Neural cell (in vitro differentiated cells): ENCODE data around the gene OR6J1. TPM values are rescaled to one million over a fixed set of nuclear protein-coding genes. Genes with fewer than 3 reads are reported as not detected.

Source experiments
- H2AFZ ChIP-seq: fragments of 200-600, 300-800 bp; sonication (generic), shearing (Covaris generic); 2 replicates; pipeline ENCODE4 v1.6.0; 2014; ENCODE audit warnings: low read depth, mild to moderate bottlenecking, antibody characterized with exemption, low read length, moderate library complexity
- H3F3A ChIP-seq: fragments of 200-600 bp; shearing (Covaris generic); 2 replicates; pipeline ENCODE4 v1.6.1; 2016; ENCODE audit warnings: mild to moderate bottlenecking, moderate library complexity, mixed read lengths, antibody characterized with exemption, low read length; ENCODE audit not compliant: insufficient read depth, poor library complexity, severe bottlenecking
- H3K27ac ChIP-seq: fragments of 200-600, 300-800 bp; sonication (generic), shearing (Covaris generic); 2 replicates; pipeline ENCODE4 v1.5.1; 2014; ENCODE audit warnings: mild to moderate bottlenecking, low read length, moderate library complexity
- H3K27me3 ChIP-seq: fragments of 300-800, 200-600 bp; sonication (generic), shearing (Covaris generic); 2 replicates; pipeline ENCODE4 v1.6.0; 2014; ENCODE audit warnings: mild to moderate bottlenecking, low read depth, low read length, moderate library complexity; ENCODE audit not compliant: insufficient read depth
- H3K36me3 ChIP-seq: fragments of 300-800, 200-600 bp; sonication (generic), shearing (Covaris generic); 2 replicates; pipeline ENCODE4 v1.5.1; 2014; ENCODE audit warnings: mild to moderate bottlenecking, antibody characterized with exemption, low read length, moderate library complexity; ENCODE audit not compliant: insufficient read depth
- H3K4me2 ChIP-seq: fragments of 300-800, 200-600 bp; sonication (generic), shearing (Covaris generic); 2 replicates; pipeline ENCODE4 v1.6.0; 2014; ENCODE audit warnings: mild to moderate bottlenecking, low read length
- H3K4me3 ChIP-seq: fragments of 300-800, 200-600 bp; sonication (generic), shearing (Covaris generic); 2 replicates; pipeline ENCODE4 v1.5.1; 2014; ENCODE audit warnings: mild to moderate bottlenecking, low read length, moderate library complexity
- H3K79me2 ChIP-seq: fragments of 200-600 bp; shearing (Covaris generic); replicated peaks from 2 replicates; pipeline ENCODE4 v1.6.0; 2014; ENCODE audit warnings: mild to moderate bottlenecking, low read length, moderate library complexity; ENCODE audit not compliant: insufficient read depth
- H3K9ac ChIP-seq: fragments of 300-800, 200-600 bp; sonication (generic), shearing (Covaris generic); 2 replicates; pipeline ENCODE4 v1.6.1; 2016; ENCODE audit warnings: mild to moderate bottlenecking, low read length, mixed read lengths
- H3K9me2 ChIP-seq: fragments of 200-600 bp; shearing (Covaris generic); 2 replicates; pipeline ENCODE4 v1.6.1; 2016; ENCODE audit warnings: mild to moderate bottlenecking, low read length, mixed read lengths; ENCODE audit not compliant: insufficient read depth
- H3K9me3 ChIP-seq: fragments of 200-600, 300-800 bp; sonication (generic), shearing (Covaris generic); 2 replicates; pipeline ENCODE4 v1.6.1; 2016; ENCODE audit warnings: mild to moderate bottlenecking, mixed run types, low read length, moderate library complexity, mixed read lengths
- H4K20me1 ChIP-seq: fragments of 200-600 bp; shearing (Covaris generic); 2 replicates; pipeline ENCODE4 v1.6.1; 2016; ENCODE audit warnings: mild to moderate bottlenecking, mixed run types; ENCODE audit not compliant: insufficient read depth
- EP300 ChIP-seq: fragments of 450-650 bp; conservative IDR thresholded peaks from 2 replicates; pipeline ENCODE4 v1.6.1; 2014; ENCODE audit warnings: antibody characterized with exemption, mild to moderate bottlenecking, moderate library complexity; ENCODE audit not compliant: poor library complexity, severe bottlenecking
- EZH2 ChIP-seq: fragments of 200-600, 300-800 bp; shearing (Covaris generic), sonication (generic); IDR thresholded peaks from 2 replicates; pipeline ENCODE4 v1.6.1; 2014; ENCODE audit warnings: antibody characterized with exemption, low read length, borderline replicate concordance, mild to moderate bottlenecking; ENCODE audit not compliant: insufficient read depth, poor library complexity, severe bottlenecking
- MXI1 ChIP-seq: fragments of 450-650 bp; conservative IDR thresholded peaks from 2 replicates; pipeline ENCODE4 v1.6.1; 2014; ENCODE audit warnings: antibody characterized with exemption, mild to moderate bottlenecking; ENCODE audit not compliant: poor library complexity, severe bottlenecking
- POLR2AphosphoS5 ChIP-seq: IDR thresholded peaks from 2 replicates; pipeline ENCODE4 v1.6.1; 2012
- RAD21 ChIP-seq: fragments of 450-650 bp; conservative IDR thresholded peaks from 2 replicates; pipeline ENCODE4 v1.6.1; 2014; ENCODE audit warnings: antibody characterized with exemption, mild to moderate bottlenecking, moderate library complexity
- REST ChIP-seq: IDR thresholded peaks from 2 replicates; pipeline ENCODE4 v1.6.1; 2012; ENCODE audit warnings: borderline replicate concordance
- SMC3 ChIP-seq: fragments of 450-650 bp; conservative IDR thresholded peaks from 2 replicates; pipeline ENCODE4 v1.6.1; 2014; ENCODE audit warnings: antibody characterized with exemption, mild to moderate bottlenecking, moderate library complexity; ENCODE audit not compliant: poor library complexity
- TAF1 ChIP-seq: IDR thresholded peaks from 2 replicates; pipeline ENCODE4 v1.6.1; 2012; ENCODE audit warnings: low read depth
- polyA plus RNA-seq: library from polyadenylated mRNA; depleted of rRNA; stranded (reverse); fragments of >200 nt; gene quantifications from 2 replicates; pipeline ENCODE4 v1.2.3, GENCODE V29; 2014
- TF ChIP-seq, protein P1 (sequence below): fragments of 450-650 bp; IDR thresholded peaks from 2 replicates; pipeline ENCODE4 v1.5.1; 2014; ENCODE audit warnings: antibody characterized with exemption, mild to moderate bottlenecking, moderate library complexity; ENCODE audit not compliant: poor library complexity, severe bottlenecking

Gene OR6J1
- polyA plus RNA-seq, 1 donor from 2014 or later: not detected

DNA sequence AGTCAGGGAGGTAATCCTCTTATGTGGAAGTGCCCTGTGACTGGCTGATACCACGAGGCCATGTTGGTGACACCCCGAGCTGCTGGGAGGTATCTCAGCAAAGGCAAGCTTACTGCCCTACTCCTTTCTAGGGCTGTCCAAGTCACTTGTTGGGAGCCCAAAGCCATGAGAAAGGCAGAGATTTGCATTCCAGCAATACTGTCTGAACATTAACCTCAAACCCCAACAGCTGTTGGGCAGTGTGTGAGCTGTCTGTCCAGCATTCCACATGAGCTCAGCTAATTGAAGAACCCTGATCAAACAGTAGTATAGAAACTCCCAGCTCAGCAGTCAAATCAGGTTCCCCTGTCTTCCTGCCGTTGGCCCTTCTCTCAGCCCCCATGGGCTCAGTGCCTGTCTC is 36.9 kb downstream of the OR6J1 start:
- Histone ChIP-seq H3K4me2 (no peak overlapping the region), H3F3A (no peaks in the 10 kb centered on the region), H4K20me1 (no peaks in the 10 kb centered on the region), H3K9me3 (no peaks in the 10 kb centered on the region), H3K4me3 (no peak overlapping the region), H3K27me3 (no peaks in the 10 kb centered on the region), H3K36me3 (peaks cover 2% of the 10 kb centered on the region), H3K9me2 (no peaks in the 10 kb centered on the region), H3K9ac (no peak overlapping the region), H3K79me2 (no peaks in the 10 kb centered on the region), H2AFZ (no peak overlapping the region), H3K27ac (no peak overlapping the region)
- TF ChIP-seq RAD21 (no peak), POLR2AphosphoS5 (no peak), TAF1 (no peak), EP300 (no peak), REST (no peak), SMC3 (no peak), MXI1 (no peak), EZH2 (no peak)
- TF ChIP-seq, protein P1, sequence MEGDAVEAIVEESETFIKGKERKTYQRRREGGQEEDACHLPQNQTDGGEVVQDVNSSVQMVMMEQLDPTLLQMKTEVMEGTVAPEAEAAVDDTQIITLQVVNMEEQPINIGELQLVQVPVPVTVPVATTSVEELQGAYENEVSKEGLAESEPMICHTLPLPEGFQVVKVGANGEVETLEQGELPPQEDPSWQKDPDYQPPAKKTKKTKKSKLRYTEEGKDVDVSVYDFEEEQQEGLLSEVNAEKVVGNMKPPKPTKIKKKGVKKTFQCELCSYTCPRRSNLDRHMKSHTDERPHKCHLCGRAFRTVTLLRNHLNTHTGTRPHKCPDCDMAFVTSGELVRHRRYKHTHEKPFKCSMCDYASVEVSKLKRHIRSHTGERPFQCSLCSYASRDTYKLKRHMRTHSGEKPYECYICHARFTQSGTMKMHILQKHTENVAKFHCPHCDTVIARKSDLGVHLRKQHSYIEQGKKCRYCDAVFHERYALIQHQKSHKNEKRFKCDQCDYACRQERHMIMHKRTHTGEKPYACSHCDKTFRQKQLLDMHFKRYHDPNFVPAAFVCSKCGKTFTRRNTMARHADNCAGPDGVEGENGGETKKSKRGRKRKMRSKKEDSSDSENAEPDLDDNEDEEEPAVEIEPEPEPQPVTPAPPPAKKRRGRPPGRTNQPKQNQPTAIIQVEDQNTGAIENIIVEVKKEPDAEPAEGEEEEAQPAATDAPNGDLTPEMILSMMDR: no peak

DNA sequence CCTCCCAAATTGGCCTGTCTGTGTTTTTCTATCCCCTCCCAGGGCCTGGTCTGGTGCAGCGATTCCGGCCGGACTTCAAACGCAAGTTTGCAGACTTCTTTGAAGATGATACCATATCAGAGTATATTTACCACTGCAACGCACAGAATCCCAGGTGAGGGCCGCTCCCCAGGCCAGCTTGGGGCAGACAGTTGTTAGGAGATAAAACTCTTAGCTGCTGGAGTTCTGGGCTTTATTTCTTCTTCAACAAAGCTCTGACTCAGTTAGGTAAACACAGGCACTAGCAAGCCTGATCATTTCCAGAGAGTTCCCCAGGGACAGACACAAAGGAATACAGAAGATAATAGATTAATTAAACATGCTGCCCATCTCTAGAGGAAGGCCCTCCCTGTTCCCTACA is 37.8 kb downstream of the OR6J1 start:
- no peak overlapping the region for H3K4me3 ChIP-seq
- H3K4me2 ChIP-seq: no peak overlapping the region
- no peaks in the 10 kb centered on the region for H3K9me3 ChIP-seq
- H3K27me3 ChIP-seq: no peaks in the 10 kb centered on the region
- no peaks in the 10 kb centered on the region for H3K9me2 ChIP-seq
- TF ChIP-seq SMC3 (no peak), EZH2 (no peak), EP300 (no peak), POLR2AphosphoS5 (no peak), MXI1 (no peak), RAD21 (no peak), TAF1 (no peak), REST (no peak)
- TF ChIP-seq, protein P1: no peak
- no peak overlapping the region for H3K27ac ChIP-seq
- H3K9ac ChIP-seq: no peak overlapping the region
- H3K36me3 ChIP-seq: peaks cover 7% of the 10 kb centered on the region
- no peaks in the 10 kb centered on the region for H4K20me1 ChIP-seq
- no peaks in the 10 kb centered on the region for H3K79me2 ChIP-seq
- no peak overlapping the region for H2AFZ ChIP-seq
- H3F3A ChIP-seq: no peaks in the 10 kb centered on the region
